Hematopoietic multipotent progenitor cell treated with erythropoietin and hydrocortisone succinate and interleukin-3 and kit ligand, for 8 days (in vitro differentiated cells): ENCODE measurements around the gene ABCA7.

Source experiments
- DNase-seq: peaks from one replicate; pipeline ENCODE4 v3.0.0-alpha.2; 2015

Gene ABCA7

GRCh38 chr19:1073063-1073955 is 33.4 kb downstream of the ABCA7 start:
- no peak for DNase-seq

DNA sequence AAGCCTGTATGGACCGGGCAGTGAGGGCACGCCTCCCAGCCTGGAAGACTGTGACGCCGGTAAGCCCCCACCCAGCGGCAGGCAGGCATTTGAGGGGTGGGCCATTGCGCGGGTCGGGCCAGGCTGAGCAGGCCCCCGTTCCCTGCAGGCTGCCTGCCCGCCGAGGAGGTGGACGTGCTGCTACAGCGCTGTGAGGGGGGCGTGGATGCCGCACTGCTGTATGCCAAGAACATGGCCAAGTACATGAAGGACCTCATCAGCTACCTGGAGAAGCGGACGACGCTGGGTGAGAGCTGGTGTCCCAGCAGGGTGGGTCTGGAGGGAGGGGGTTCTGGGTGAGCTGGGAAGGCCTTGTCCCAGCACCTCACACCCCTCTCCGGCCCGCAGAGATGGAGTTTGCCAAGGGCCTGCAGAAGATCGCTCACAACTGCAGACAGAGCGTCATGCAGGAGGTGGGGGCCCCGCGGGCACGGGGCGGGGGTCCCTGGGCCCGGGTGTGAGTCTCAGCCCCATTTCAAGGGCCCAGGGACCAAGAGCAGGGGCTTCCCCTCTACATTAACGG is 34.1 kb downstream of the ABCA7 start:
- no peak for DNase-seq

DNA sequence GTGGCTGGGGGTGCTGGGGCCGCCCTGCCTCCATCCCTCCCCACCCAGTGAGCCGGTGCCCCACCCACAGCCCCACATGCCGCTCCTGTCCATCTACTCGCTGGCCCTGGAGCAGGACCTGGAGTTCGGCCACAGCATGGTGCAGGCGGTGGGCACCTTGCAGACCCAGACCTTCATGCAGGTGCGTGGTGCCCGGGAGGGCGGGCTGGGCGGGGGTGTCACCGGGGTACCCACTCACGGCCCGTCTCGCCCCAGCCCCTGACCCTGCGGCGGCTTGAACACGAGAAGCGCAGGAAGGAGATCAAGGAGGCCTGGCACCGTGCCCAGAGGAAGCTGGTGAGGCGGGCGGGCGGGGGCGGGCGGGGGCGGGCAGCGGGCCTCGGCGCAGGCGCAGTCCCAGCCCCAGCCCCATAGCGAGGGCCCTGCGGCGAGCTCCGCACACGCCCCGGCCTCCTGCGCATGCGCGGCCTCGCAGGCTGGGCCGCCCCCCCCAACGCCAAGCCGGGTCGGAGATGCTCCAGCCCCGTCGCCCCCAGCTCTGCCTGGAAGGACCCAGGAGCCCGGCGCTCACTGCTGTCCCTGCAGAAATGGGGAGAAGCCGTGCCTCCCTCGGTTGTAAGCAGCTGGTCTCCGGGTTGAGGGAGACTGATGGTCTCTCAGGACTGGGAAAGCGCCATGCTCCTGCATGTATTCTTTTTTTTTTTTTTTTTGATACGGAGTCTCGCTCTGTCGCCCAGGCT is 34.8 kb downstream of the ABCA7 start:
- peak; percentile 91 for DNase-seq

DNA sequence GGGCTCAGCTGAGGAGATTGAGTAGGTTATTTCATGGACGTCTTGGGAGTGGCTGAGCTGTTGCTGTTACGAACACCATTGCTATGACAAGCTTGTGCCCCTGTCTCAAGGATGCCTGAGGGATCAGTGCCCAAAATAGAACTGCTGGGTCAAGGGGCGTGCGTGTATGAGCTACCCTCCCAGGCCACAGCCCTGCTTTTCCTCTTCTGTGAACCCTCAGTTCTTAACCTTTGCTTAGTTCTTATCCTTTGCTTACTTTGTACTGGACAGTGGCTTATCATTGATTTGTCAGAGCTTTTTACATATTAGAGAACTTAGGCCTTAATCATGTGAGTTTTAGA is 36.1 kb downstream of the ABCA7 start:
- DNase-seq = no peak

GRCh38 chr19:1076951-1077350 is 37.0 kb downstream of the ABCA7 start:
- DNase-seq = peak; percentile 32

- DNase-seq = no peak
Measured at GRCh38 chr19:1079566-1080111, 39.7 kb downstream of the ABCA7 start.

GRCh38 chr19:1080360-1081161 is 40.7 kb downstream of the ABCA7 start:
- DNase-seq = no peak

GRCh38 chr19:1081301-1082164 is 41.6 kb downstream of the ABCA7 start:
- no peak for DNase-seq

- peak; percentile 74 for DNase-seq
Measured at GRCh38 chr19:1082165-1082927, 42.4 kb downstream of the ABCA7 start.

DNA sequence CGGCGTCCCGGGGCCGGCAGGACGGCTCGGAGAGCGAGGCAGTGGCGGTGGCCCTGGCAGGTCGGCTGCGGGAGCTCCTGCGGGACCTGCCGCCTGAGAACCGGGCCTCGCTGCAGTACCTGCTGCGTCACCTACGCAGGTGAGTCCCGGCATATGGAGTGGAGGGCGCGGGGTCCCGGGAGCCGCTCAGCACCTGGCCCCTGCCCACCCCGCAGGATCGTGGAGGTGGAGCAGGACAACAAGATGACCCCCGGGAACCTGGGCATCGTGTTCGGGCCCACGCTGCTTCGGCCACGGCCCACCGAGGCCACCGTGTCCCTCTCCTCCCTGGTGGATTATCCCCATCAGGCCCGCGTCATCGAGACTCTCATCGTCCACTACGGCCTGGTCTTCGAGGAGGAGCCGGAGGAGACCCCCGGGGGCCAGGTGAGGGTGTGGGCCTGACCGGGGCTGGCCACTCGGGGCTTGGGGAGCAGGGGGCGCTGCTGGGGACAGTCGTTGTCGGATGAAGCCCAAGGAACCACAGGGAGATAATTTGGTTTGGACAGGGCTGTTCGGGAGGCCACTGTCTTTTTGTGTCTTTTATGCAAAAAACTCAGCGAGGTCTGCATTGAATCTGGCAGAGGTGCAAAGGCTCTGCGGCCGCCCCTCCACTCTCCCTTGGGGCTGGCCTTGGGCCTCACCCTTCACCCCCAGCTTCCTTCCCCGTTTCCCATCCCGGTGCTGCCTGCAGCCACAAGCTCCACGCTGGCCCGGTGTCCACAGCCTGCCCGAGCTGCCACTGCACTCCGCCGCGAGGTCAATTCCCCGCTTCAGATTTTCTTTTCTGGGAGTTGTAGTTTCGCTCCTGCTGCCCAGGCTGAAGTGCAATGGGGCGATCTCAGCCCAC is 43.3 kb downstream of the ABCA7 start:
- DNase-seq = no peak

DNA sequence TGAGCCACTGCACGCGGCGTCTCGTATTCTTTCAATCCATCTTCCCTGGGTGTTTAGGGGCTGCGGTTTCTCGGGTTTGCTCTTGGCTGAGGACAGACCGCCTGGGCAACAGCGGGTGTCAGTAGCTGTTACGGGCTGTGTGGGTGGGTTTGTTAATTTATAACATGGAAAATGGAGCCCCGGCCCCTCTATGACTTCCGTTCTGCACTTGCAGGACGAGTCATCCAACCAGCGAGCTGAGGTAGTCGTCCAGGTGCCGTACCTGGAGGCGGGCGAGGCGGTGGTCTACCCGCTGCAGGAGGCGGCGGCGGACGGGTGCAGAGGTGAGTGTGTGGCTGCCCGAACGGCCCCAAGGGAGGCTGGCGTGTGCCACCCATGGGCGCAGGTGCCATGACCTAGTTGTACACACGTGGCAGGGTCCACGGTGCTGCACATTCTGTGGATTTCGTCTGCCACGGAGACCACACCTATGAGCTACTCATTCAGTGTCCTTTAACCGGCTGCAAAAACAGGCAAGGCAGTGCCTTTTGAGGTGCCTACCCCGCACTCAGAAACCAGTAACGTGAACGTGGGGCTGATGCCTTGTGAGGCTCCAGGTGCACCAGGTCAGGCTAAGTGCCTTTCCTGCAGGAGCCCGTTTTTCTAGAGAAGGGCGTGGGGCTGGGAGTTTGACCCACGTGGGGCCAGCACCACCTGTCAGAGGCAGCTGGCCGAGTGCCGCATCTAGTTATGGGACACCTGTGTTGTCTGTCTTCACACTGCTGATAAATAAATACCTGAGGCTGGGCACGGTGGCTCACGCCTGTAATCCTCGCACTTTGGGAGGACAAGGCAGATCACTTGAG is 44.3 kb downstream of the ABCA7 start:
- no peak for DNase-seq

DNA sequence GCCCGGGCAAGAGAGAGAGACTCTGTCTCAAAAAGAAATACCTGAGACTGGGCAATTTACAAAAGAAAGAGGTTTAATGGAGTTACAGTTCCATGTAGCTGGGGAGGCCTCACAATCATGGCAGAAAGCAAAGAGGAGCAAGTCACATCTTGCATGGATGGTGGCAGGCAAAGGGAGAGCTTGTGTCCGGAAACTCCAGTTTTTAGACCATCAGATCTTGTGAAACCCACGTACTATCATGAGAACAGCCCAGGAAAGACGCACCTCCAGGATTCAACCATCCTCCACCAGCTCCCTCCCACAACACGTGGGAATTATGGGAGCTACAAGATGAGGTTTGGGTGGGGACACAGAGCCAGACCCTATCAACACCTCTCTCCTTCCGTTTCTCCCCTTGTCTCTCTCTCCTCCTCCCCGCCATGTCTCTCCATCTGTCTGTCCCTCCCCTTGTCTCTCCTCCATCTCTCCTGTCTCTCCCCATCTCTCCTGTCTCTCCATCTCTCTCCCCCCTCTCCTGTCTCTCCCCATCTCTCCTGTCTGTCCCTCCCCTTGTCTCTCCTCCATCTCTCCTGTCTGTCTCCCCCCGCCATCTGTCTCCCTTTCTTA is 45.2 kb downstream of the ABCA7 start:
- DNase-seq = peak; percentile 4

- DNase-seq = no peak
Measured at GRCh38 chr19:1085676-1086442, 46.0 kb downstream of the ABCA7 start.

GRCh38 chr19:1086613-1087012 is 46.7 kb downstream of the ABCA7 start:
- no peak for DNase-seq

DNA sequence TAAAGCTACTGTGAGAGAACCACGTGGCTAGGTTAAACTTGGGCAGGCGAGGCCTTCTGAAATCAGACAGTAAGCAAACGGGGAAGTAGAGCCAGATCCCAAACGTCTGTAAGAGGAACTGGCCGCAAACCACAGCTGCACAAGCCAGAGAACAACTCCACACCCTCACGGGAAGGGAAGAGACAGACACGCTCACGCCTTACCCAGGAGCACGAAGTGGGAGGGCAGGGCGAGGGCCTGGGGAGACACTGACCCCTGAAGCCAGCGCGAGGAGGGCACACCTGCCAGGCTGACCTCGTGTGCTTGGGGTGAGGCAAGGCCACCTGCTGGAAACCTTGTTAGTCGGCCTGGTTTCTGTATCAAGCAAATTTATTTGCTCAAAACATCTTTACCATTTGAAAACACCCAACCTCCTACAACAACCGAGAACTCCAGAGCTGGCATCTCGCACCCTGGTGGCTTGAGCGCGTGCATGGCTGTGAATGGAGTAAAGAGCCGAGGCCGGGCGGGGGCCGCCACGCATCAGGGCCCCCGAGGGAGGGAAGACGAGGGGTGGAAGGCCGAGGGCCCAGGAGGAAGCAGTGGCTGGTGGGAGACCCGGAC is 48.0 kb downstream of the ABCA7 start:
- peak; percentile 78 for DNase-seq

DNA sequence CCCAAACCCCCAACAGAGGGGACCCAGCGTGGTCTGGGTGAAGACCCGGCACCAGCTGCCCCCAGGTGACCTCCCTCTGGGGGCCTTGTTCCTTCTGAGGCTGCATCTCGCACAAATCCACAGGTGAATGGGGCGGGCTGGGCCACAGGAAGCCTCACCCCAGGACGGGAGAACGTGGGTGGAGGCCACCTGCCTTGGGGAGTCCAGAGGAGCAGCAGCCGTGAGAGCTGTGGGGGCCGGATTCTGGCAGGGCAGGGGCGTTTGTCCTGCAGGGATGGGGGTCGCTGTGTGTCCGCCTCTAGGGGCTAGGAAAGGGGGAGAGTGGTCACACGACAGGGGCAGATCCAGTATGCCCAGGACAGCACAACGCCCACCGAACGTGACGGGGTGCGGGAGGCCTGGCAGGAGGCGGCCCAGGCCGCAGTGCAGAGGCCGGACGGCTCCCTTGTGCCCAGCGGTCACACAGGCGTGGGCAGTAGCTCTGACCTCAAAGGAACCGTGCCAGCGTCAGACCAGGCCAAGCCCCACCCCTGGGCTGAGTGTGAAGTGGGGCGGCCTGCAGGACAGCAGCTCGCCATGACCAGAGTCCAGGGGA is 48.6 kb downstream of the ABCA7 start:
- DNase-seq = no peak
